Measurements from ENCODE around the gene ARID3B. TPM values are rescaled to one million over a fixed set of nuclear protein-coding genes. Genes with fewer than 3 reads are reported as not detected.

The ARID3B gene
- polyA plus RNA-seq, 1 of the 3 experiments (the other 2 are of a cell fraction): 3.0 TPM

GRCh38 chr15:74608786-74609185 is 67.8 kb downstream of the ARID3B start (continued):
- TF ChIP-seq, protein P1, sequence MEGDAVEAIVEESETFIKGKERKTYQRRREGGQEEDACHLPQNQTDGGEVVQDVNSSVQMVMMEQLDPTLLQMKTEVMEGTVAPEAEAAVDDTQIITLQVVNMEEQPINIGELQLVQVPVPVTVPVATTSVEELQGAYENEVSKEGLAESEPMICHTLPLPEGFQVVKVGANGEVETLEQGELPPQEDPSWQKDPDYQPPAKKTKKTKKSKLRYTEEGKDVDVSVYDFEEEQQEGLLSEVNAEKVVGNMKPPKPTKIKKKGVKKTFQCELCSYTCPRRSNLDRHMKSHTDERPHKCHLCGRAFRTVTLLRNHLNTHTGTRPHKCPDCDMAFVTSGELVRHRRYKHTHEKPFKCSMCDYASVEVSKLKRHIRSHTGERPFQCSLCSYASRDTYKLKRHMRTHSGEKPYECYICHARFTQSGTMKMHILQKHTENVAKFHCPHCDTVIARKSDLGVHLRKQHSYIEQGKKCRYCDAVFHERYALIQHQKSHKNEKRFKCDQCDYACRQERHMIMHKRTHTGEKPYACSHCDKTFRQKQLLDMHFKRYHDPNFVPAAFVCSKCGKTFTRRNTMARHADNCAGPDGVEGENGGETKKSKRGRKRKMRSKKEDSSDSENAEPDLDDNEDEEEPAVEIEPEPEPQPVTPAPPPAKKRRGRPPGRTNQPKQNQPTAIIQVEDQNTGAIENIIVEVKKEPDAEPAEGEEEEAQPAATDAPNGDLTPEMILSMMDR (IDR thresholded peaks at IDR 0.05): no peak

DNA sequence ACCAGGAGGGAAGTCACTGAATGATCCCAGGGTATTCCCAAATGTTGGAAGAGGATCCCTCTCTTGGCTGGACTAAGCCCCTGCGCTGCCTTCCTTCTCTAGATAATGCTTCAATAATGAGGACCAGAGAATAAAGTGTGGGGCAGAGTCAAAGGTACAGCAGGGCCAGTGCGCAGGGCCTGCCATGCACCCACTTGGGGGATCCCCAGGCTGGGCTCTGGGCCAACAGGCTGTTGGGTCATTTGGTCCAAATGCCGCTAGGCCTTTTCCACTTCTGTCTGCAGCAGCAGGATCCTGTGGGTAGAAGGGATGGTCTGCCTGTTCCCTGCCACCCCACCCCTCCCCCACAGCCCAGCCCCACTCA is 68.9 kb downstream of the ARID3B start:
- H3F3A ChIP-seq (replicated peaks; ENCODE audit: insufficient read depth): peaks cover 8% of the 10 kb centered on the region
- H3K9me2 ChIP-seq: no peaks in the 10 kb centered on the region
- H2AFZ ChIP-seq (ENCODE audit: low read depth): no peak overlapping the region
- no peaks in the 10 kb centered on the region for H3K9me3 ChIP-seq
- no peak overlapping the region for H3K4me2 ChIP-seq
- ChIA-PET POLR2A (interaction anchor here (0.8 to 2.5 kb wide), 5 partner anchors 12 to 120 kb away, joined by 3 to 25 read pairs (median 4); no protein-coding TSS in a partner anchor), CTCF (interaction anchor here (0.9 to 3.1 kb wide), 4 partner anchors 21 to 234 kb away, joined by 5 to 11 read pairs (median 8); no protein-coding TSS in a partner anchor)
- 100% methylated on average over 1 of the region's 3 CpGs for WGBS (ENCODE audit: low lambda C conversion rate)
- no peak overlapping the region for H3K4me3 ChIP-seq (ENCODE audit: low read depth in 2 of 2, low read length in 1 of 2)
- no peak for TF ChIP-seq SMC3 (IDR thresholded peaks at IDR 0.05; ENCODE audit: low read depth, low read length)
- no peak for TF ChIP-seq POLR2AphosphoS5 (IDR thresholded peaks at IDR 0.05; ENCODE audit: low read depth, low read length)
- no peak for TF ChIP-seq TAF1 (IDR thresholded peaks at IDR 0.05; ENCODE audit: borderline replicate concordance, low read depth, low read length)
- TF ChIP-seq RXRA (IDR thresholded peaks at IDR 0.05; ENCODE audit: borderline replicate concordance, low read depth): no peak
- TF ChIP-seq, protein P2, sequence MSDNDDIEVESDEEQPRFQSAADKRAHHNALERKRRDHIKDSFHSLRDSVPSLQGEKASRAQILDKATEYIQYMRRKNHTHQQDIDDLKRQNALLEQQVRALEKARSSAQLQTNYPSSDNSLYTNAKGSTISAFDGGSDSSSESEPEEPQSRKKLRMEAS (IDR thresholded peaks at IDR 0.05; ENCODE audit: low read depth): no peak
- TF ChIP-seq YY1 (IDR thresholded peaks at IDR 0.05; ENCODE audit: low read depth): no peak
- no peak for TF ChIP-seq RAD21 (IDR thresholded peaks at IDR 0.05; ENCODE audit: low read length)
- no peak for TF ChIP-seq MXI1 (IDR thresholded peaks at IDR 0.05; ENCODE audit: low read depth, low read length)
- TF ChIP-seq, protein P1 (IDR thresholded peaks at IDR 0.05): no peak
- TF ChIP-seq EZH2phosphoT487 (IDR thresholded peaks at IDR 0.05; ENCODE audit: borderline replicate concordance, low read depth): no peak
- TF ChIP-seq, protein P3, sequence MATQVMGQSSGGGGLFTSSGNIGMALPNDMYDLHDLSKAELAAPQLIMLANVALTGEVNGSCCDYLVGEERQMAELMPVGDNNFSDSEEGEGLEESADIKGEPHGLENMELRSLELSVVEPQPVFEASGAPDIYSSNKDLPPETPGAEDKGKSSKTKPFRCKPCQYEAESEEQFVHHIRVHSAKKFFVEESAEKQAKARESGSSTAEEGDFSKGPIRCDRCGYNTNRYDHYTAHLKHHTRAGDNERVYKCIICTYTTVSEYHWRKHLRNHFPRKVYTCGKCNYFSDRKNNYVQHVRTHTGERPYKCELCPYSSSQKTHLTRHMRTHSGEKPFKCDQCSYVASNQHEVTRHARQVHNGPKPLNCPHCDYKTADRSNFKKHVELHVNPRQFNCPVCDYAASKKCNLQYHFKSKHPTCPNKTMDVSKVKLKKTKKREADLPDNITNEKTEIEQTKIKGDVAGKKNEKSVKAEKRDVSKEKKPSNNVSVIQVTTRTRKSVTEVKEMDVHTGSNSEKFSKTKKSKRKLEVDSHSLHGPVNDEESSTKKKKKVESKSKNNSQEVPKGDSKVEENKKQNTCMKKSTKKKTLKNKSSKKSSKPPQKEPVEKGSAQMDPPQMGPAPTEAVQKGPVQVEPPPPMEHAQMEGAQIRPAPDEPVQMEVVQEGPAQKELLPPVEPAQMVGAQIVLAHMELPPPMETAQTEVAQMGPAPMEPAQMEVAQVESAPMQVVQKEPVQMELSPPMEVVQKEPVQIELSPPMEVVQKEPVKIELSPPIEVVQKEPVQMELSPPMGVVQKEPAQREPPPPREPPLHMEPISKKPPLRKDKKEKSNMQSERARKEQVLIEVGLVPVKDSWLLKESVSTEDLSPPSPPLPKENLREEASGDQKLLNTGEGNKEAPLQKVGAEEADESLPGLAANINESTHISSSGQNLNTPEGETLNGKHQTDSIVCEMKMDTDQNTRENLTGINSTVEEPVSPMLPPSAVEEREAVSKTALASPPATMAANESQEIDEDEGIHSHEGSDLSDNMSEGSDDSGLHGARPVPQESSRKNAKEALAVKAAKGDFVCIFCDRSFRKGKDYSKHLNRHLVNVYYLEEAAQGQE (IDR thresholded peaks at IDR 0.05; ENCODE audit: low read depth, low read length): no peak
- no peak for TF ChIP-seq TCF12 (IDR thresholded peaks at IDR 0.05)
- TF ChIP-seq PBX3 (IDR thresholded peaks at IDR 0.05): no peak
- TF ChIP-seq, protein P4, sequence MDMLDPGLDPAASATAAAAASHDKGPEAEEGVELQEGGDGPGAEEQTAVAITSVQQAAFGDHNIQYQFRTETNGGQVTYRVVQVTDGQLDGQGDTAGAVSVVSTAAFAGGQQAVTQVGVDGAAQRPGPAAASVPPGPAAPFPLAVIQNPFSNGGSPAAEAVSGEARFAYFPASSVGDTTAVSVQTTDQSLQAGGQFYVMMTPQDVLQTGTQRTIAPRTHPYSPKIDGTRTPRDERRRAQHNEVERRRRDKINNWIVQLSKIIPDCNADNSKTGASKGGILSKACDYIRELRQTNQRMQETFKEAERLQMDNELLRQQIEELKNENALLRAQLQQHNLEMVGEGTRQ (IDR thresholded peaks at IDR 0.05; ENCODE audit: borderline replicate concordance, low read depth, low read length): no peak
- no peak for TF ChIP-seq JUND (IDR thresholded peaks at IDR 0.05)
- H3K9ac ChIP-seq: no peak overlapping the region
- no peaks in the 10 kb centered on the region for H3K27me3 ChIP-seq (ENCODE audit: insufficient read depth)
- H3K4me1 ChIP-seq (ENCODE audit: control insufficient read depth in 1 of 2, insufficient read depth in 2 of 2, low read depth in 1 of 2, low read length in 1 of 2): peaks cover 0 to 33% of the 10 kb centered on the region in 2 experiments; a peak in 2 of 4 replicates
- peak overlapping the region in 1 of 2 experiments; percentile 84; a peak in 2 of 4 replicates for H3K27ac ChIP-seq (ENCODE audit: low read depth in 2 of 2, low read length in 1 of 2)
- no peaks in the 10 kb centered on the region for H4K20me1 ChIP-seq (ENCODE audit: insufficient read depth)
- peaks cover 2% of the 10 kb centered on the region; the same call in 1 of the 2 replicates for H3K79me2 ChIP-seq (ENCODE audit: insufficient read depth)
- DNase-seq: no peak
- no peaks in the 10 kb centered on the region for H3K36me3 ChIP-seq (replicated peaks in 1 of 2; ENCODE audit: control insufficient read depth in 1 of 2, insufficient read depth in 2 of 2, low read length in 1 of 2)

Measured in SK-N-SH (cell line).